Activated CD4-positive, CD25-positive, alpha-beta regulatory T cell treated with anti-CD3 and anti-CD28 coated beads, Interleukin-2, amount 50 U/mL, for 72 hours (primary cell): ENCODE measurements around the gene SYNJ2BP.
"Not testable (repeated sequence)": the region's sequence is repeated elsewhere in the genome, so short reads cannot be mapped to it uniquely, and the experiment has no call there.

Experiments
- DNase-seq: peaks from one replicate; pipeline ENCODE4 v3.0.0; 2021

Gene SYNJ2BP, protein sequence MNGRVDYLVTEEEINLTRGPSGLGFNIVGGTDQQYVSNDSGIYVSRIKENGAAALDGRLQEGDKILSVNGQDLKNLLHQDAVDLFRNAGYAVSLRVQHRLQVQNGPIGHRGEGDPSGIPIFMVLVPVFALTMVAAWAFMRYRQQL

DNA sequence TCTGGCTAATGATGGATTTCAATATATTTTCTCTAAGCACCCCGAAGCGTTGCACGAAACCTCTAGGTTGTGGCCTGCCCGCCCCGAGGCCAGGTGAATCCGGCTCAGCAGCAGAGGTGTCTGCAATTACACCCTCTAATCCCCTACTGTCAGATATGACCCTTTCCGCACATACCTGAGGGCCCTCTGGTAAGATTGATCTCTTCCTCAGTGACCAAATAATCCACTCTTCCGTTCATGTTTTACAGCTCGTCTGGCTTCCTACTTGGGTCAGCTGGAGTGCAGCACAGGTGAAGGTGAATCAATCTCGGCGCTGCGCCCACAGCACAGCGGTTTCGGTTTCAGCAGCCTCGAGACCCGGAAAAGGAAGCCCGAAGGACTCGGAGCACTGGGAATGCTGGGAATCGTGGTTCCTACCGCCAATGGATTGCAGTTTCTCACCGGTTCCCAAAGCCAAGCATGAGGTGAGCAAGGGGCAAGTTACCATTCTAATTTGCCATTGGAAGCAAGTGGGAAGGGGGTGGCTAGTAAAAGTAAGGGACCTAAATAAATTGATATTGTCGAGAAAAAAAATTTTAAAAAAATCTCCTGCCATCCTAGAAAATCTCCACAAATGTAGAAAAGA lies at the start of gene SYNJ2BP:
Gene SYNJ2BP (minus strand): TSS at position 366 of the 625 bp plus-strand sequence. CDS start 127 bp downstream, at position 239.
- DNase-seq = peak; percentile 48

DNA sequence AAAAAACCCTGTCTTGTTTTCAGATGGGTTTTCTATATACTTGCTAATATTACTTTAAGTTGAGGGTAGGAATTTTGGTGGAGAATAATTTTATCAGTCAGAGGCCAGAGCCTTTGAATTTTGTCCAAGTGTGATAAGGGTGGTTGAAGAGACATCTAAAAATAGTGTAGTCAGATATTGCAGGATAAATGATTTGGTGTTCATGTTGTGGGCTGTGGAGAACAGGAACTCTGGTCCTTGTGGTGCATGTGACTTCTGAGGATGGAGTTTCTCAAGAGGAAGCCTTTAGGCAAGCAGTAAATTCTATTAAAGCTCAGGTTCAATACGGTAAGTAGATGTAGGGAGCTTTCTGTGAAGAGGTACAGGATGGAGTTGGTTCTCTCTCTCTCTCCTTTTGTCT lies 37.8 kb upstream of the SYNJ2BP start:
- no peak for DNase-seq

DNA sequence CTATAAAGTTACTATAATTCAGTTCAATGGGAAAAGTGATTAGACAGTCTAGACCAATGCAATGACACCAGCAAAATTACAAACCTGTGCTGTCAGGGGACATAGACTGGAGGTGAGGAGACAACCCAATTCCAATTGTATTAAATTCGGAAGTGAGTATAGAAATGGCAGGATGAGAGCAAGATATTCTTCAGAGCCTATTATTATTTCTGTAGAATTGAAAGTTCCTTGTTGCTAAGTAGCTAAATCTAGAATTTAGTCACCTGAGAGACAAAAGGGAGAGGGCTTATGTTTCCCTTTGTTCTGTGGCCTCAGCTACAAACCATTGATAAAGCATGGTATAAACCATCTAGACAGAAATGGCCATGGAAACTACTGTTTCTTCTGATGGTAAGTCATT lies 35.0 kb upstream of the SYNJ2BP start, which contains the start of gene ADAM21:
Gene ADAM21 (plus strand): TSS at position 301 of the 400 bp plus-strand sequence. CDS start 5,326 bp downstream, outside the sequence.
- DNase-seq = no peak

DNA sequence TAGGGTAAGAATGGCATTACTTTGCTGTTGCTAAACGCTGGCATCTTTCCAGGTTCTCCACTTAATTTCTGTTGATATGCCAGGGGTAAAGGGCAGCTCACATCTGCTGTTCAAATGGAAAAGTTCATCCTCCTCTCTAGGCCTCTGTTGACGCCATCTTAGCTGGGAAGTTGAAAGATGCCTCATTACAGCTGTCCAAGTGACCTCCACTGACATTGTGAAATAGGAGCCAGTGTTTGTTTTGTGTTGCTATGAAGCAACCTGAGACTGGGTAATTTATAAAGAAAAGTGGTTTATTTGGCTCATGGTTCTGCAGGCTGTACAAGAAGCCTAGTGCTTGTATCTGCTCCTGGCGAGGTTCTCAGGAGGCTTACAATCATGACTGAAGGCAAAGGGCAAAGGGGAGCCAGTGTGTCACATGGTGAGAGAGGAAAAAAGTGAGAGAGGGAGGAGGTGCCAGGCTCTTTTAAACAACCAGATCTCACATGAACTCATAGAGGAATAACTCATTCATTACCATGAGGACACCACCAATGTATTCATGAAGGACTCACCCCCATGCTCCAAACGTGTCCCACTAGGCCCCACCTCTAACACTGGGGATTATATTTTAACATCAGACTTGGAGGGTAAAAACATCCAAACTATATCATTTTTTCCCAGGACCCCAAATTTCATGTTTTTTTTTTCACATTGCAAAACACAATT lies 31.9 kb upstream of the SYNJ2BP start:
- no peak for DNase-seq

DNA sequence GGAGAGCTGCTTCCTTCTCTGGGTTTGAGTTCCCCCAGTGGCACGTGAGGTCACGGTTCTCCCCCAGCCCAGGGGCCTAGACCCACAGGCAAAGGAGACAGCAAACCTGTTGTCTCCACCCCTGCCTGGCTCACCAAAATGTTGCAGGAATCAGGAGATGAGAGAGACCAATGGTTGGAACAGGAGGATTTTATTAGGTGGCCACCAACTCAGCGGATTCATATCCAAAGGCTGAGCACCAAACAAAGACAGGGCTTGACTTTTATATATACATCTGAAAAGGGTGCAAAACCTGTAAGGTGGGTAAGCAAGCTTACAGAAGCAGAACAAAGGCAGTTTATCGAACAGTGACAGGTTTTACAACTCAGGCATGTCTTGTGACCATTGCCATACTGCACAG lies 25.9 kb upstream of the SYNJ2BP start:
- no peak for DNase-seq

DNA sequence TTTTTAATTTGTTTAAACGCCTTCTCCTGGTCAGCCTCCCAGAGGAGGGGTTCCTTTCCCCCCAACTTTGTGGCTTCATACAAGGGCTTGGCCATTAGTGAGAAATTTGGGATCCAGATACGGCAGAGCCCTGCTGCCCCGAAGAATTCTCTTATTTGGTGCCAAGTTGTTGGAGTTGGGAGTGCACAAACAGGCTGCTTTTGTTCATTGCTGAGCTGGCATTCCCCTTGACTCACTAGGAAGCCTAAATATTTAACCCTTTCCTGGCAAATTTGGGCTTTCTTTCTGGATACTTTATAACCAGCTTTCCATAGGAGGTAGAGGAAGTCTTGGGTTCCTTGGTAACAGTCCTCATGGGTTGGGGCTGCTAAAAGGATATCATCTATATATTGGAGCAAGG lies 24.8 kb upstream of the SYNJ2BP start:
- DNase-seq = no peak

DNA sequence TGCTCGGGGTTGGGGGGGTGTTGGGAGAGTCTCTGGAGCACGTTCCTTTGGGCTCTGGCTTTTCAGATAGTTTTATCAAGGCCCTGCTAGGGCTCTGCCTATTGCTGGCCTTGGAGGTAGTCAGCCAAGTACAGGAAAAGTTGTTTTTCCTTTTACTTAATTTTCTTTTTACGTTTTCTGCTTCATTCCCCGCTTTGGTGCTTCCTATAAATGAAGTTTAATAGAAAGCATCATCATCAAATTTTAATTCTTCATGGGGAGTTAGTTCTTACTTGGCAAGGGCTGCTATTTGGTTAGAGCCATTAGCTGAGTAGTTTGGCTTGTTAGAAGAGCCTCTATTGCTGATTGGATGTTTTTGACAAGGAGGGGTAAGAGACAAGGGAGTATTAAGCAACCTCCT lies 20.0 kb upstream of the SYNJ2BP start:
- DNase-seq = no peak

DNA sequence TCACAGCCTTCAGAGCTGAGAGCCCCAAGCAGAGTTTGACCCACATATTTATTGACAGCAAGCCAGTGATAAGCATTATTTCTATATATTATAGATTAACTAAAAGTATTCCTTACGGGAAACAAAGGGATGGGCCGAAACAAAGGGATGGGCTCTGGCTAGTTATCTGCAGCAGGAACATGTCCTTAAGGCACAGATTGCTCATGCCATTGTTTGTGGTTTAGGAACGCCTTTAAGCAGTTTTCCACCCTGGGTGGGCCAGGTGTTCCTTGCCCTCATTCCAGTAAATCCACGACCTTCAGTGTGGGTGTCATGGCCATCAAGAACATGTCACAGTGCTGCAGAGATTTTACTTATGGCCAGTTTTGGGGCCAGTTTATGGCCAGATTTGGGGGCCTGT lies 9.7 kb upstream of the SYNJ2BP start:
- DNase-seq = not testable (repeated sequence)

DNA sequence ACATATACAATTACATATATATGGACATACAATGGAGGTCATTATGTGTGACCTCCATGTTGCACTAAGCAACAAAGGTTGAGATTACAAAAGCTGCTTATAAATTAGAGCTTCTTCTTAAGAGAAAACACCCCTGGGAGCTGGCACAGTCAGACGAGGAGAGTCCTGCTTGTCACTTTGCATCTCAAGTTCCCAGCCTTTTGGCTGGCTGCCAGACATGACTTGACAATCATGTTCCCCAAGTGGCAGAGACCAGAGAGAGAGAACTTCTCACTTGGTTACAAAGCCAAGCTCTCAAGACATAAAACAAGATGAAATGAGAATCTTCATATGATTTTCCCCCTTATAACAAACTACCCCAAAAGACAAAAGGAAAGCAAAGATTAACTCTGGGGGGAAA lies 8.5 kb upstream of the SYNJ2BP start:
- DNase-seq = no peak

DNA sequence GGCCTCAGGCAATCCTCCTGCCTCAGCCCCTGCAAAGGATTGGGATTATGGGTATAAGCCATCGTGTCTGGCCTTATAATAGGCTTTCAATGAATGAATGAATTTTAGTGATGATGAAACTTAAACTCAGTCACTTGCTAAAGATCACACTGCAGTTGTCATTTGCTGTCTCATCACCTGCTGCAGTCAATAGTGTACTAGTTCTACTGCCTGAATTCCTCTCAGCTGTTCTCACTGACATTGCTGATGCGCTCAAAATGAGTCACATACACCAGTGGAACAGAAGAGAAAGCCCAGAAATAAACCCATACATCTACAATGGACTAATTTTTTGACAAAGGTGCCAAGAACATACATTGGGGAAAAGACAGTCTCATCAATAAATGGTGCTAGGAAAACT lies 5.6 kb upstream of the SYNJ2BP start:
- DNase-seq = no peak

DNA sequence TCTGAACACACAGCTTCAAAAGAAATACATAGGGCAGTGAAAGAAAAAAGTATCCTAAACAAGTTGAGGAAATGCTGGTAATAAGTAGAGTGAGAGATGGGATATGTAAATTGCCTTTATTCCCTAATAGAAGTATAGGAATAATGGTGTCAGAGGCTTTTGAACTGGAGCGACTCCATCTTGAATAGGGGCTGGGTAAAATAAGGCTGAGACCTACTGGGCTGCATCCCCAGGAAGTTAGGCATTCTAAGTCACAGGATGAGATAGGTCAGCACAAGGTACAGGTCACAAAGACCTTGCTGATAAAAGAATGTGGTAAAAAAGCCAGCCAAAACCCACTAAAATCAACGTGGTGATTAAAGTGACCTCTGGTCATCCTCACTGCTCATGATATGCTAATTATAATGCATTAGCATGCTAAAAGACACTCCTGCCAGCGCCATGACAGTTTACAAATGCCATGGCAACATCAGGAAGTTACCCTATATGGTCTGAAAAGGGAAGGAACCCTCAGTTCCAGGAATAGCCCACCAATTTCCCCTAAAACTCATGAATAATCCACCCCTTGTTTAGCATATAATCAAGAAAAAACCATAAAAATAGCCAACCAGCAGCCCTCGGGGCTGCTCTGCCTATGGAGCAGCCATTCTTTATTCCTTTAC lies 2.5 kb upstream of the SYNJ2BP start:
- not testable (repeated sequence) for DNase-seq

DNA sequence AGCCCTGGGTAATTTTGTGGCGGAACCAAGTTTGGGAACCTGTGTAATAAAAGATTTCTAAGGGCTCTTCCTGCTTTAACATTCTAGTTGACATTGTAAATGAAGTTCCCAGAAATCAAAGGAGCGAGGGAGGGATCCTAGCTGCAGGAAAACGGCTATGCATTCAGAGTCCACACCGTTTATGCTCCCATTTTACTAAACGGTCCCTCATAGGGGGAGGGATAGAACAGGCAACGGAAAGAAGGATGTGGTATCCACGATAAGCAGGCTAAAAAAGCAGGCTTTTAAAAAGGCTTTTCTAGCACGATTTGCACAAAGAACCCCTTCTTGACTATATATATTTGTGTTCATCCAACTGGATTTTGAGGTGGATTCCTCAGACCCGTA lies 559 bp downstream of the SYNJ2BP start:
- no peak for DNase-seq

DNA sequence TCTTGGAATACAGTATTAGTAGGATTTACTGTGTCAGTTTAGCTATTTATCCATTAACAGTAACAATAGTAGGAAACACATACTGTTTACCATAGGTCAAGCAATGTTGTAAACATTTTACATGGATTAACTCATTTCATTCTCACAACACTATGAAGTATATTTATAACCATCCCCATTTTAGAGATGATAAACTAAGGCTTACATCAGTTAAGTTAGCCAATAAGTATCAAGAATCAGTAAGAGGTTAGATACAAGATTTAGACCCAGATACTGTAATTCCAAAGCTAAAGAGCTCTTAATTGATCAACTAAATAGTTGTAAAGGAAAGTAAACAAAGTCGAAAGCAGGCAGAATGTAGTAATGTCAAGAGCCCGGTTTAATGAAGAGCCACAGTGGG lies 1.1 kb downstream of the SYNJ2BP start:
- no peak for DNase-seq

DNA sequence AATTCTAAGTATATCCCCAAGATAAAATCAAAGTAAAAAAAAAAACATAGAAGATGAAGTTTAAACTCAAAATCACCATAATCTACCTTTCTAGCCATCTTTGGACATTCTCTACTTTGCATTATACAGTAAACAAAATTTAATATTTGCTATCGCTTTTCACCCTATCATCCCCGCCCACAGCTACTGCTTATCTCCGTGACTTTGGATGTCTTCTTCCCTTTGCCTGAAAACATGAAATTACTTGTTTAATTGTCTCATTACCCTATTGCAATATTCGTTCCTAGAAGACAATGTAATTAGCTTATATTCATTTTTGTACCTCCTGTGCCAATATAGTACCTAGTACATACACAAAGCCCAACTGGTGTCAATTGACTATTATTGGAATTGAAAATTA lies 9.3 kb downstream of the SYNJ2BP start:
- DNase-seq = no peak

DNA sequence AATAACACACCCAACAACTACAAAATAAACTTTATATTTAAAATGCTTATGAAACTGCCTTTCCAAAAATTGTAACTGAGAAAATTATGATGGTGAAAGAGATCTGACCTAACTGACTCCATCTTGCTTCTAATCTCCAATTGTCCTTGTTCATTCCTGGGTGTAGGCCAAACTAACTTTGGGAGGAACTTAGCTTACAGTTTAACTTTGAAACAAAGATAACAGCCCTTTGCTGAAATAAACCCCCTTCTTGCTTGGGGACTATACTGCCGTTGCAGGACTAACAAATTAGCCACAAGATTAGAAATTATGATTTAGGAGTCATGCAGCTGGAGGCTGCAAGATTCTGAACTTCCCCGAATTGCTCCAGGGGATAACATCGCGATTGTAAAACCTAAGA lies 10.7 kb downstream of the SYNJ2BP start:
- not testable (repeated sequence) for DNase-seq

DNA sequence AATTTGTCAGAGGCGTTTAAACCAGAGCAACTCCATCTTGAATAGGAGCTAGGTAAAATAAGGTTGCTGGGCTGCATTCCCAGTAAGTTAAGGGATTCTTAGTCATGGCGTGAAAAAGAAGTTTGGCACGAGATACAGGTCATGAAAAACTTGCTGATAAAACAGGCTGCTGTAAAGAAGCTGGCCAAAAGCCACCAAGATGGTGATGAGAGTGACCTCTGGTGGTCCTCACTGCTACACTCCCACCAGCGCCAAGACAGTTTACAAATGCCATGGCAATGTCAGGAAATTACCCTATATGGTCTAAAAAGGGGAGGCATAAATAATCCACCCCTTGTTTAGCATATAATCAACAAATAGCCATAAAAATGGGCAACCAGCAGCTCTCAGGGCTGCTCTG lies 13.6 kb downstream of the SYNJ2BP start:
- not testable (repeated sequence) for DNase-seq

DNA sequence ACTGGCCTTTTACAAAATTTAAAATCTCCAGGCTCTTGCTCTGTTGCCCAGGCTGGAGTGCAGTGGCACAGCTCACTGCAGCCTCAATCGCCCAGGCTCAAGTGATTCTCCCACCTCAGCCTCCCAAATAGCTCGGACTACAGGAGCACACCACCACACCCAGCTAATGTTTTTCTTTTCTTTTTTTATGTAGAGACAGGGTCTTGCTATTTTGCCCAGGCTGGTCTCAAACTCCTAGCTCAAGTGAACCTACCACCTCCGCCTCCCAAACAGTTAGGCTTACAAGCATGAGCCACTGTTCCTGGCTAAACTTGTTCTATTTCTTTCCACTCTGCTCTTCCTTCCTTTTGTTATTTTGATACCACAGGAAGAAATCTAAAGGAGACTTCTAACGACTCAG lies 15.2 kb downstream of the SYNJ2BP start:
- no peak for DNase-seq

DNA sequence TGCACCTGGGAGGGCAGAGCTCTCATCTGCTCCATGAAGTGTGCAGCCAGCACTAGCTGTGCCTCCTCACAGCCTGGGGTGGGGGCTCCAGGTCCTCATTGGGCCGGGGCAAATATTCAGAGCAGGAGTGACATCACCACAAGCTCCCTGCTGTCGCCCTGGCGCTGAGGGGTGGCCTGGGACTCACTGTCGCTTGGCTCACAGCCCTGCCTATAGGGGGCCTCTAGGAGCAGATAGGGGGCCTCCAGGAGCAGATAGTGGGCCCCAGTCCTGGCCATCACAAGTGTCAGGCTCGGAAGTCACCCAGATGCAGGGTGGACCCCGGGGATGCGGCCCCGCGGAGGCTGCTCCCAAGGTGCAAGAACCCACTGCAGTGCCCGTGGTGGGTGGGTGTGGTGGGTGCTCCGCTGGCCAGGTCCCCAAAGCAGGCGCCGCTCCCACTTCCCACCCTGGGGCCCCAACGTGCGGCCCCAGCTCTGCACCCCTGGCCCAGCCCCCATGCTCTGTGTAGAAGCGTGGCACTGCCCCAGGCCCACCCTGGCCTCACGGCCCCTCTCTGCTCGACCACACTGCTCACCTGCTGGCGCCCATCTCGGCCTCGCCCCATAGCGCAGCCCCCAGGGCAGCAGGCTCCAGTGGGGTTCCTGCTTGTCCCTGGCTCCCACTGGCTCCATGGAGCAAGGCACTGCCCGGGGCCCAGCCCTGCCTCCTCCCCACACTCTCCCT lies 18.0 kb downstream of the SYNJ2BP start:
- no peak for DNase-seq

DNA sequence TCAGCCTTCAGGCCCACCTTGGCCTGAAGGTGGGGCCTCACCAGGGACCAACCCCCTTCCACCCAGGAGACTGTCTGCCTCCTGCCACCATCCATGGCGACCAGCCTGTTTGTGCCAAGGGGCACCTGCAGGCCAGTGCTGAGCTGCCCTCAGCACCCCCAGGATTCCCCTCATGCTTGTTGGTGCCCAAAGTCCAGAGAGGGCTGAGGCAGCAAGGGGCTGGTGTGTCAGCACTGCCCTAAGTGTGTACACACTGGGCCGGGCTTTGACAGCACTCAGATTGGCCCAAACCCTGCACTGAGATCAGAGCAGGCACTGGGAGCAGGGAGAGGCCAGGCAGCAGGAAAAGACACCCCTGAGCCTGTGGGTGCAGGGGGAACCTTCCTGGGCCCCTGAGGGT lies 18.6 kb downstream of the SYNJ2BP start:
- no peak for DNase-seq

DNA sequence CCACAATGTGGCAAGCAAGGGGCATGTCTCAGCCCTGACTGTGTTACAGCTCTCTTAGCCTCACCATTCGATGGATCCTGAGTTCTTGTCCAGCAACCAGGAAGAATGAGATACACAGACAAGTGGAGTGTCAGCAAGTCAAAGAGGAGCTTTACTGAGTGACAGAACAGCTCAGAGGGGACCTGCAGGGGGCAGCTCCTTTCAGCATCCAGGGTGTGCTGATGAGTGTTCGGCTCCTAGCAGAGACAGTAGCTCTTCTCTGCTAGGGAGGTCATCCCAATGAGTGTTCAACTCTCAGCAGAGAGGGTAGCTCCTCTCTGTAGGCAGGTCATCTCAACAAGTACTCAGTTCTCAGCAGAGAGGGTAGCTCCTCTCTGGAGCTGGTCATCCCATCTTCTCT lies 19.1 kb downstream of the SYNJ2BP start:
- no peak for DNase-seq

DNA sequence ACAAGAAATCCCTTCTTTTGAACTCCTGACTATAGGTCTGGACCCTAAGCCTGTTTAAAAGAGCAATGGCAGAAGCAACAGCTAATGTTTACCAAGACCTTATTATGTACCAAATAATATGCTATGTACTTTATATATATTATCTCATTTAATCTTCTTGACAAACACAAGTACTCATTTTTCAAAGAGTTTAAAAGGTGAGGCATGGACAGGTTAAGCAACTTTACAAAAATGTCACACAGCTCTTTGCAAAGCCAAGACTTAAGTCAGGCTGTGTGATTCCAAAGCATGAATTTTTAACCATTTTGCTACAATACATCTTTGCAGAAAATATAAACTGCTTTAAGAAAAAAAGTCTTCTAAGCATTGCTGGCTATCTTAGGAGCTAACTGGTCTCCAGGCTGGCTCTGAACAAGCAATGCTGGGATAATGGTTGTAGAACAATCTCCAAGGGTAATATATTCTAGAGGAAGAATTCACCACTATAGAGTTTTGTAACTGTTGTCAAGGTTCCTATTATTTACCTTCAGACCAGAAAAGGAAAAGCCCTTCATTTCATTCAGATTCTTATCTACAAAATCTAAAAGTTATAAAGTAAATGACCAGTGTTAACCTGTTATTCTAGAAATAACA lies 22.1 kb downstream of the SYNJ2BP start:
- no peak for DNase-seq

DNA sequence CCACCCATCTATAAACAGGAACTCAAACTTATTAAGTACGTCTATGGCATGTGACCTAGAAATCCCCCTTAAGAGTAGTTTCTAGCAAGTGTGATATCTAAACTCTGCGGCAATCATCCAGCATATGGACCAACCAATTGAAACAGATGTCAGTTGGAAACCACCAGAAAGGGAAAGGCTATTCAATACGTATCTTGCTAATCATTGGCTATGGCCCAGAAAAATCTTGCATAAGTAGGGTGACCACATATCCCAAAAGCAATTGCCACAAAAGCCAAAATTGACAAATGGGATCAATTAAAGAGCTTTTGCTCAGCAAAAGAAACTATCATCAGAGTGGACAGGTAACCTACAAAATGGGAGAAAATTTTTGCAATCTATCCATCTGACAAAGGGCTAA lies 24.2 kb downstream of the SYNJ2BP start:
- no peak for DNase-seq
